ENCODE measurements around the gene CCM2.

The CCM2 gene

DNA sequence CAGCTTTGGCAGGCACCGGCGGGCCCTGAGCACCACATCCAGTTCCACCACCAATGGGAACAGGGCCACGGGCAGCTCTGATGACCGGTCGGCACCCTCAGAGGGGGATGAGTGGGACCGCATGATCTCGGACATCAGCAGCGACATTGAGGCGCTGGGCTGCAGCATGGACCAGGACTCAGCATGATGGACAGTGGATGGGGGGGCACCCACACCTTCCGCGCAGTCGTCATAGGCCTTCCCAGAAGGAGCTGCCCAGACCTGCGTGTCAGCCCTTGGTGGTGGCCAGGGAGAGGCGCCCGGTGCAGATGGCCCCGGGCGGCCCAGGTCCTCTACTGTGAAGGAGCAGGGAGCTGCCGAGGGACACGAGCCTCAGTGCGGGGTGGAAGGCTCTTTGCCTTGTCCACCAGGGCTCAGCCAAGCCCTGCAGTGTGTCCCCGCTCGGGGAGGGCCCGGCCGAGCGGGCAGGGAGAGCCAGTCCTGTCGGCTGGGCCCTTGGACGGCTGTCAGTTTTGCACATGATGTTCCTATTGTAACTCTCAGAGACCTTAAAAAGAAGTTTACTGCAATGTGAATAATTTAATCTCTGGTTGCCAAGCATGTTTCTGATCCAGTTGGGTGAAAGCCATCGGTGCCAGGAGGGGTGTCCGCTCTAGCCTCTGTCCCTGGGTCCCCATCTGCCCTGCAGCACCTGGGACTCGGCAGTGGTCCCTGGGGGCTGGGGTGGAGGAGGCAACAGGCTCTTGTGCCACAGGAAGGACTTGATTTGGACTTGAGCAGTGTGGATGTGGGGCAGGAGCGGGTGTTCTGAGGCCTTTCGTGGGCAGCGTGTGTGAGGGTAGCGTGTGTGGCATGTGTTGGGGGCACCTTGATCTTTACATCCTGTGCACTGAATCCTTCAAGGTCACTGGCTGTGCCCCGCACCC, 76.1 kb downstream of the CCM2 start:
- no peaks in the 10 kb centered on the region for H3K9me3 ChIP-seq (ENCODE audit: control insufficient read depth, insufficient read depth, low read length)
- H3K4me3 ChIP-seq (ENCODE audit: low read depth, low read length), result no peak overlapping the region
- H3K4me1 ChIP-seq (ENCODE audit: control insufficient read depth, insufficient read depth, low read length), result peaks cover 4% of the 10 kb centered on the region
- peaks cover 32% of the 10 kb centered on the region for H3K36me3 ChIP-seq (ENCODE audit: control insufficient read depth, insufficient read depth, low read length)
- H3K9ac ChIP-seq (ENCODE audit: low read depth, low read length), result no peak overlapping the region
- H3K27me3 ChIP-seq (ENCODE audit: control insufficient read depth, insufficient read depth, low read length), result no peaks in the 10 kb centered on the region

GRCh38 chr7:45076946-45077345, 76.9 kb downstream of the CCM2 start:
- H3K9ac ChIP-seq (ENCODE audit: low read depth, low read length), result no peak overlapping the region
- no peaks in the 10 kb centered on the region for H3K27me3 ChIP-seq (ENCODE audit: control insufficient read depth, insufficient read depth, low read length)
- H3K4me3 ChIP-seq (ENCODE audit: low read depth, low read length), result no peak overlapping the region
- H3K36me3 ChIP-seq (ENCODE audit: control insufficient read depth, insufficient read depth, low read length), result peaks cover 34% of the 10 kb centered on the region
- H3K4me1 ChIP-seq (ENCODE audit: control insufficient read depth, insufficient read depth, low read length), result peaks cover 4% of the 10 kb centered on the region
- H3K9me3 ChIP-seq (ENCODE audit: control insufficient read depth, insufficient read depth, low read length), result no peaks in the 10 kb centered on the region

GRCh38 chr7:45077579-45077978, 77.6 kb downstream of the CCM2 start:
- H3K9ac ChIP-seq (ENCODE audit: low read depth, low read length), result no peak overlapping the region
- H3K4me3 ChIP-seq (ENCODE audit: low read depth, low read length), result no peak overlapping the region
- H3K9me3 ChIP-seq (ENCODE audit: control insufficient read depth, insufficient read depth, low read length), result no peaks in the 10 kb centered on the region
- H3K4me1 ChIP-seq (ENCODE audit: control insufficient read depth, insufficient read depth, low read length), result peaks cover 1% of the 10 kb centered on the region
- no peaks in the 10 kb centered on the region for H3K27me3 ChIP-seq (ENCODE audit: control insufficient read depth, insufficient read depth, low read length)
- peaks cover 35% of the 10 kb centered on the region for H3K36me3 ChIP-seq (ENCODE audit: control insufficient read depth, insufficient read depth, low read length)

- no peak overlapping the region for H3K4me3 ChIP-seq (ENCODE audit: low read depth, low read length)
- H3K36me3 ChIP-seq (ENCODE audit: control insufficient read depth, insufficient read depth, low read length), result peaks cover 38% of the 10 kb centered on the region
- H3K9me3 ChIP-seq (ENCODE audit: control insufficient read depth, insufficient read depth, low read length), result no peaks in the 10 kb centered on the region
- H3K9ac ChIP-seq (ENCODE audit: low read depth, low read length), result no peak overlapping the region
- no peaks in the 10 kb centered on the region for H3K4me1 ChIP-seq (ENCODE audit: control insufficient read depth, insufficient read depth, low read length)
- no peaks in the 10 kb centered on the region for H3K27me3 ChIP-seq (ENCODE audit: control insufficient read depth, insufficient read depth, low read length)
Observed at GRCh38 chr7:45078125-45078681, 78.2 kb downstream of the CCM2 start.

GRCh38 chr7:45080265-45080957, 80.4 kb downstream of the CCM2 start:
- H3K9ac ChIP-seq (ENCODE audit: low read depth, low read length), result no peak overlapping the region

DNA sequence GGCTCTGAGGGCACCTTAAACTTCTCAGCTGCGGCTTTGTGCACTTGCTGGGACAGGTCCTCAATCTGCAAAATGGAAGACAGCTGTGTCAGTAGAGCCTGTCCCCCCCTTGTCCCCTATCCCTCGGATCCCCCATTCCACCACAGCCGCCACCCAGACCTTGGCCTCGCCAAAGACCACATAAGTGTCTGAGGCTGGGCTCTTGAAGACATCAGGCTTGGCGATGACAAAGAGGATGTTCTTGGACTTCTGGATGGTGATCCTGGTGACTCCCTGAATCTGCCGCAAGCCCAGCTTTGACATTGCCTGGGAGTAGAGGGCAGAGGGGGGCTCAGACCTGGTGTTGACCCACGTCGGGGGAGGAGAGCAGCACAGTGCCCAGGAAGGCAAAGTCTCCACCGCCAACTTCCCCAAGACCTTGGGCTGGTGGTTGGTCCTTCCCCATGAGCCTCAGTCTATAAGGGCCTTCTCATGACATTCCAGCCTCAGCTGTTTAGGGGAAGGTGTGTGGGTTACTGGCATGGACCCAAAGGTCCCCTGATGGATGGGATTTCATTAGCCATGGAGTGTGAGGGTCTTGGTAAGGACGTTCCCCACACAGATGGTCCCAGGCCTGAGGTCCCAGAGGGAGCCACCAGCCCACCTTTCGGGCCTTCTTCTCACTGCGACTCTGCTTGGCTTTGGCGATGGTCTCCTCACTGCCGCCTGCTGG, 81.1 kb downstream of the CCM2 start:
- Histone ChIP-seq H3K4me3 (ENCODE audit: low read depth, low read length) (no peak overlapping the region), H3K36me3 (ENCODE audit: control insufficient read depth, insufficient read depth, low read length) (peaks cover 24% of the 10 kb centered on the region), H3K4me1 (ENCODE audit: control insufficient read depth, insufficient read depth, low read length) (no peaks in the 10 kb centered on the region), H3K27me3 (ENCODE audit: control insufficient read depth, insufficient read depth, low read length) (no peaks in the 10 kb centered on the region), H3K9ac (ENCODE audit: low read depth, low read length) (no peak overlapping the region), H3K9me3 (ENCODE audit: control insufficient read depth, insufficient read depth, low read length) (no peaks in the 10 kb centered on the region)

More at GRCh38 chr7:45080265-45080957, 80.4 kb downstream of the CCM2 start:
- Histone ChIP-seq H3K27me3 (ENCODE audit: control insufficient read depth, insufficient read depth, low read length) (no peaks in the 10 kb centered on the region), H3K36me3 (ENCODE audit: control insufficient read depth, insufficient read depth, low read length) (peaks cover 30% of the 10 kb centered on the region), H3K4me1 (ENCODE audit: control insufficient read depth, insufficient read depth, low read length) (no peaks in the 10 kb centered on the region), H3K4me3 (ENCODE audit: low read depth, low read length) (no peak overlapping the region), H3K9me3 (ENCODE audit: control insufficient read depth, insufficient read depth, low read length) (no peaks in the 10 kb centered on the region)

DNA sequence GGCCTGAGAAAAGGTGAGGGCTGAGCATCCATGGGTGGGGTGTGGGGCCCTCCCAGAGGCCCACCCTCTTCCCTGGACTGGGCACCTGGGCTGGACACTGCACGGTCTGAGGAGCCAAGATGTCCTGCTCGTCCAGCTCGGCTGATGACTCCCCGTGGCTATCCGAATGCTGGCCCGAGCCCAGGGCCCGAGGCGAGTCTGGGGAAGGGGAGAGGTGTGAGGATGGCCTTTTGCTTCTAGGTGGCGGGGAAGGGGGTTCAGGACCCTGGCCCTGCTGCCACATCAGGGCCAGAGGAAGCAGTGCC, 81.6 kb downstream of the CCM2 start:
- no peak overlapping the region for H3K4me3 ChIP-seq (ENCODE audit: low read depth, low read length)
- H3K36me3 ChIP-seq (ENCODE audit: control insufficient read depth, insufficient read depth, low read length), result peaks cover 20% of the 10 kb centered on the region
- H3K9ac ChIP-seq (ENCODE audit: low read depth, low read length), result no peak overlapping the region
- H3K4me1 ChIP-seq (ENCODE audit: control insufficient read depth, insufficient read depth, low read length), result no peaks in the 10 kb centered on the region
- no peaks in the 10 kb centered on the region for H3K9me3 ChIP-seq (ENCODE audit: control insufficient read depth, insufficient read depth, low read length)
- H3K27me3 ChIP-seq (ENCODE audit: control insufficient read depth, insufficient read depth, low read length), result no peaks in the 10 kb centered on the region

- H3K4me1 ChIP-seq (ENCODE audit: control insufficient read depth, insufficient read depth, low read length), result no peaks in the 10 kb centered on the region
- H3K4me3 ChIP-seq (ENCODE audit: low read depth, low read length), result no peak overlapping the region
- no peaks in the 10 kb centered on the region for H3K9me3 ChIP-seq (ENCODE audit: control insufficient read depth, insufficient read depth, low read length)
- peaks cover 20% of the 10 kb centered on the region for H3K36me3 ChIP-seq (ENCODE audit: control insufficient read depth, insufficient read depth, low read length)
- no peaks in the 10 kb centered on the region for H3K27me3 ChIP-seq (ENCODE audit: control insufficient read depth, insufficient read depth, low read length)
- no peak overlapping the region for H3K9ac ChIP-seq (ENCODE audit: low read depth, low read length)
Observed at GRCh38 chr7:45082031-45082830, 82.2 kb downstream of the CCM2 start.

DNA sequence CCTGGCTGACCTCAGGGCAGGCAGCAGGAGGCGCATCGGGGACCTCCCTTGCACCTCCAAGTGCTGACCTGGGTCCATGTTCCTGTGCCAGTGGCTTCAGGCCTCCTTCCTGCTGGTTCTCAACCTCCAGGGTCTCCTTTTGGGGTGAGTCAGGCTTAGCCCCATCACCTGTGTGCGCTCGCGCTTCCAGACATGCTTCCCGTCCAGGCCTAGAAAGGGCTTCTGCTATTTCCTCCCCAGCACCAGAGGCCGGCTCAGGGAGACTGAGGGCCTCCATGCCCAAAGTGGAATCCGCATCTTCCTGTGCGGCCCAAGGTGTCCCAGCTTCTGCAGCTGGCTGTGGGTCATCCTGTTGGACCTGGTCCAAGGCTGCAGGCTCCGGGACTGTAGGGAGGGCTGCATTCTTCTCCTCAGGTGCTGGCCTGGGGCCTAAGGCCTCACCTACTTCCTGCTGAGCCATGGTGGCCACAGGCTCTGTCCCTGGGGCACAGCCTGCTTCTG, 82.9 kb downstream of the CCM2 start:
- no peaks in the 10 kb centered on the region for H3K4me1 ChIP-seq (ENCODE audit: control insufficient read depth, insufficient read depth, low read length)
- H3K9ac ChIP-seq (ENCODE audit: low read depth, low read length), result no peak overlapping the region
- H3K36me3 ChIP-seq (ENCODE audit: control insufficient read depth, insufficient read depth, low read length), result peaks cover 17% of the 10 kb centered on the region

DNA sequence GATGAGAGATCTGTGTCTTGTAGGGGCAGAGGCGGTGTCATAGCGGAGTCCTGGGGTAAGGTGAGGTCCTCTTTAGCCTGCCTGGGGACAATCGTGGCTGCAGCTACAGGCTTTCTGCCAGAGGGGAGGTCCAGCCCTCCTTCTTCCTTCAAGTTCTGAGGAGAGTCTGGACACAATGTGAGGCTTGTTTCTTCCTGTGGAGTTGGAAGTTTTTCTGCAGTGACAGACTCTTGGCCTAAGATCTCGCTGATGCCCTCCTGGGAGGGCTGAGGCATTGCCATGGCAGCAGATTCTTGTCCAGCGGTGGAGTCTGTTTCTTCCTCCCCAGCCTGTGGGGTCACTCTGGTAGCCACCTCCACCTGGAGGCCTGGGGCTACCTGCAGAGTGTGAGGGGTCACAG, 84.3 kb downstream of the CCM2 start:
- H3K9ac ChIP-seq (ENCODE audit: low read depth, low read length), result no peak overlapping the region
- peaks cover 16% of the 10 kb centered on the region for H3K36me3 ChIP-seq (ENCODE audit: control insufficient read depth, insufficient read depth, low read length)
- no peak overlapping the region for H3K4me3 ChIP-seq (ENCODE audit: low read depth, low read length)
- H3K4me1 ChIP-seq (ENCODE audit: control insufficient read depth, insufficient read depth, low read length), result no peaks in the 10 kb centered on the region
- no peaks in the 10 kb centered on the region for H3K27me3 ChIP-seq (ENCODE audit: control insufficient read depth, insufficient read depth, low read length)
- H3K9me3 ChIP-seq (ENCODE audit: control insufficient read depth, insufficient read depth, low read length), result no peaks in the 10 kb centered on the region

More for the DNA sequence above, 82.9 kb downstream of the CCM2 start:
- Histone ChIP-seq H3K9me3 (ENCODE audit: control insufficient read depth, insufficient read depth, low read length) (no peaks in the 10 kb centered on the region), H3K27me3 (ENCODE audit: control insufficient read depth, insufficient read depth, low read length) (no peaks in the 10 kb centered on the region), H3K4me3 (ENCODE audit: low read depth, low read length) (no peak overlapping the region)
